ENCODE measurements around the gene ALK. TPM values are rescaled to one million over a fixed set of nuclear protein-coding genes. Genes with fewer than 3 reads are reported as not detected.

Gene ALK
- total RNA-seq, 2 donors from 2014 or later = 0.13 to 0.46 TPM

DNA sequence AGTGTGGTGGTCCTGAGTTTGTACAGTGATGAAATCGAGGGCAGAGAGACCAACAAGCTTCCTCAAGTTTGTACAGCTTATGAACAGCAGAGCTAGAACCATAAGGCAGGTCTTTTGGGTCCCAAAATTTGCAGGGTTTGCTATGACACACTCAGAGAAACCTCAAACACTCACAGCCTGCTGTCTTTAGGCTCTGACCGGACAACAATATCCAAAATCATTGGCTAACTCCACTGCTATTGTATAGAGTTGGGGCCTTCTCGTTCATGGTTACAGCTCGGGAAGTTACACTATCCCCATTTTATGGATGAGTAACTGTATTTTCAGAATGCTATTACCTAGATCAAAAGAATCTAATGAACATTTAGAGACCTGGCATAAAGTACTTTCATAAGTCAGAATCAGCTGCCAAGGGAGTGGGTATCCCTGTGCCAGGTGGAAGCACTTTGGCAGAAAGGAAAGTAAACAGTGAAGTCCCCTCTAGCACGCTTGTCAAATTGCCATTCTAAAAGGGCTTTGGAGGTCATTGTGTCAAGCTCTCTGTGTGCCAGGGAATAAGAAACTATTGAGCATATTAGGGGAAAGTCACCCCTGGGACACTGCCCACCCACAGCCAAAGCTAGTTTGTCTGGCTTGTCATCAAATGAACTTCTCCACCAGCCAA, 331.8 kb downstream of the ALK start:
- Histone ChIP-seq H3K4me1 (ENCODE audit: control insufficient read depth, insufficient read depth, low read length) (no peaks in the 10 kb centered on the region), H3K4me3 (ENCODE audit: low read length) (no peak overlapping the region), H3K27me3 (ENCODE audit: control insufficient read depth, insufficient read depth, low read length, poor library complexity, severe bottlenecking) (no peaks in the 10 kb centered on the region), H3K27ac (ENCODE audit: low read depth, low read length) (no peak overlapping the region), H3K9me3 (ENCODE audit: control insufficient read depth, low read length) (no peaks in the 10 kb centered on the region), H3K36me3 (ENCODE audit: control insufficient read depth, insufficient read depth, low read length) (no peaks in the 10 kb centered on the region), H3K9ac (ENCODE audit: extremely low read depth, low read length, poor library complexity, severe bottlenecking) (no peak overlapping the region)
- Mint-ChIP-seq H3K36me3 (ENCODE audit: low read depth) (no peaks in the 10 kb centered on the region), H3K9me3 (no peaks in the 10 kb centered on the region), H3K27ac (no peak overlapping the region), H3K27me3 (ENCODE audit: insufficient read depth) (no peaks in the 10 kb centered on the region), H3K4me1 (no peaks in the 10 kb centered on the region), H3K4me3 (no peak overlapping the region)
- no peak for TF ChIP-seq CTCF (conservative IDR thresholded peaks at IDR 0.05)
- 79 to 100% methylated on average over 1 to 5 of the region's 5 CpGs for WGBS, 2 experiments (ENCODE audit: insufficient coverage in 1 of 2, insufficient read length in 1 of 2)
- no peak for DNase-seq

DNA sequence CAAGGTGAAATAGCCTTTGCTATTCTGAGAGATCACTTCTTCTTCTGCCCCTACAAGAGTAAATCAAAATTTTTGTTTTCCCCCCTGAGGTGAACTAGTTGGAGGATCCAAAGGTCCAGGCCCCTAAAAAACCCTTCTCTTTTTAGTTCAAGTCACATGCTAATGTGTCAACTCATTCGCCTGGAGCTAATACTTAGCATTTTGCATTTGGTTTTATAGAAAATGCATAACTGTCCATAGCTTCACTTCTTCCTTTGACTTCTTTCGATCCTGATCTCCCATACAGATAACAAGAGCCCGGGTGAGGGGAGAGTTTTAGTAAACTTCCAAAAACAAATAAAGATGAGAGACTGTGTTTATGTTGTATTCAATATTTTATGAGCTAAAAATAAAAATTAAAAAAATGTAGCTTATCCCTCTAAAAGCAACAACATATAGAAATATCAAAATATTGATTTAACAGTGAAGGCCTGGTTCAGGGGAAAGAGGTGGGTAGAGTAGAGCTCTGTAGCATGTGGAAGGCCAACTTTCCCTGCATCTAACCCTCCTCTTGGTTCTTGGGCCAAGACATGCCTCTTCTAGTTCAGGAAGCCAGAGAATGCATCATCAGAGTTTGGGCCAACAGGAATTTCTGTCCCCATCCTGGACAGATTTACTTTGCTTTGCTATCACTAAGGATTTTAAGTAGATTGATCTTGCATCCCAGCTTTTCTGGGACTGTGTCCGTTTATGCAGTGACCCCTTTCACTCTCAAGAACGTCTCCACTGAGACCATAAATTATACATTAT, 333.8 kb downstream of the ALK start:
- H3K27me3 ChIP-seq (ENCODE audit: control insufficient read depth, insufficient read depth, low read length, poor library complexity, severe bottlenecking) = no peaks in the 10 kb centered on the region
- H3K27ac Mint-ChIP-seq = no peak overlapping the region
- H3K9me3 Mint-ChIP-seq = no peaks in the 10 kb centered on the region
- no peaks in the 10 kb centered on the region for H3K4me1 ChIP-seq (ENCODE audit: control insufficient read depth, insufficient read depth, low read length)
- H3K36me3 ChIP-seq (ENCODE audit: control insufficient read depth, insufficient read depth, low read length) = no peaks in the 10 kb centered on the region
- TF ChIP-seq CTCF (conservative IDR thresholded peaks at IDR 0.05) = no peak
- H3K4me3 ChIP-seq (ENCODE audit: low read length) = no peak overlapping the region
- H3K9me3 ChIP-seq (ENCODE audit: control insufficient read depth, low read length) = no peaks in the 10 kb centered on the region
- H3K36me3 Mint-ChIP-seq (ENCODE audit: low read depth) = no peaks in the 10 kb centered on the region
- no peak overlapping the region for H3K4me3 Mint-ChIP-seq
- no peaks in the 10 kb centered on the region for H3K4me1 Mint-ChIP-seq
- WGBS, 2 experiments (ENCODE audit: insufficient coverage in 1 of 2, insufficient read length in 1 of 2) = 88% methylated on average over 3 of the region's 5 CpGs; no CpG with 5 or more reads in 1 of the 2 experiments
- DNase-seq = no peak
- no peak overlapping the region for H3K27ac ChIP-seq (ENCODE audit: low read depth, low read length)
- no peak overlapping the region for H3K9ac ChIP-seq (ENCODE audit: extremely low read depth, low read length, poor library complexity, severe bottlenecking)
- H3K27me3 Mint-ChIP-seq (ENCODE audit: insufficient read depth) = no peaks in the 10 kb centered on the region

GRCh38 chr2:29586919-29587318, 334.5 kb downstream of the ALK start:
- Histone ChIP-seq H3K27ac (ENCODE audit: low read depth, low read length) (no peak overlapping the region), H3K4me3 (ENCODE audit: low read length) (no peak overlapping the region), H3K27me3 (ENCODE audit: control insufficient read depth, insufficient read depth, low read length, poor library complexity, severe bottlenecking) (no peaks in the 10 kb centered on the region), H3K9me3 (ENCODE audit: control insufficient read depth, low read length) (no peaks in the 10 kb centered on the region), H3K9ac (ENCODE audit: extremely low read depth, low read length, poor library complexity, severe bottlenecking) (no peak overlapping the region), H3K4me1 (ENCODE audit: control insufficient read depth, insufficient read depth, low read length) (no peaks in the 10 kb centered on the region), H3K36me3 (ENCODE audit: control insufficient read depth, insufficient read depth, low read length) (no peaks in the 10 kb centered on the region)
- WGBS, 2 experiments (ENCODE audit: insufficient coverage in 1 of 2, insufficient read length in 1 of 2) = 100% methylated on average over 1 of the region's 1 CpG; no CpG with 5 or more reads in 1 of the 2 experiments
- H3K4me3 Mint-ChIP-seq = no peak overlapping the region
- no peaks in the 10 kb centered on the region for H3K27me3 Mint-ChIP-seq (ENCODE audit: insufficient read depth)
- H3K27ac Mint-ChIP-seq = no peak overlapping the region
- no peaks in the 10 kb centered on the region for H3K4me1 Mint-ChIP-seq
- no peaks in the 10 kb centered on the region for H3K36me3 Mint-ChIP-seq (ENCODE audit: low read depth)
- DNase-seq = no peak
- TF ChIP-seq CTCF (conservative IDR thresholded peaks at IDR 0.05) = no peak
- H3K9me3 Mint-ChIP-seq = no peaks in the 10 kb centered on the region
